HG03097 (cell line): ENCODE results near the gene SGMS1.
"Not testable (repeated sequence)": the region's sequence is repeated elsewhere in the genome, so short reads cannot be mapped to it uniquely, and the experiment has no call there.

Source experiments
- ATAC-seq: cut with Tn5 transposase; IDR thresholded peaks from one replicate; pipeline ENCODE4 v1.9.1; 2021; ENCODE audit not compliant: unreplicated experiment, low FRiP score

Gene SGMS1

GRCh38 chr10:50512743-50513416 is 110.9 kb downstream of the SGMS1 start:
- ATAC-seq, result peak; percentile 39

GRCh38 chr10:50512214-50512595 is 111.6 kb downstream of the SGMS1 start:
- ATAC-seq, result no peak

GRCh38 chr10:50511492-50512213 is 112.1 kb downstream of the SGMS1 start:
- peak; percentile 36 for ATAC-seq

GRCh38 chr10:50510517-50511473 is 113.0 kb downstream of the SGMS1 start:
- no peak for ATAC-seq

GRCh38 chr10:50508315-50509051 is 115.3 kb downstream of the SGMS1 start:
- peak; percentile 57 for ATAC-seq

GRCh38 chr10:50506861-50507573 is 116.7 kb downstream of the SGMS1 start:
- no peak for ATAC-seq

- ATAC-seq, result no peak
Observed at GRCh38 chr10:50504389-50504788, 119.4 kb downstream of the SGMS1 start.

GRCh38 chr10:50503661-50504320 is 120.0 kb downstream of the SGMS1 start:
- no peak for ATAC-seq

- not testable (repeated sequence) for ATAC-seq
Observed at GRCh38 chr10:50503156-50503555, 120.6 kb downstream of the SGMS1 start.

- peak; percentile 47 for ATAC-seq
Observed at GRCh38 chr10:50501924-50502452, 121.8 kb downstream of the SGMS1 start.

- ATAC-seq, result no peak
Observed at GRCh38 chr10:50501478-50501877, 122.3 kb downstream of the SGMS1 start.

GRCh38 chr10:50498465-50498864 is 125.3 kb downstream of the SGMS1 start:
- ATAC-seq, result no peak

- ATAC-seq, result peak; percentile 84
Observed at GRCh38 chr10:50497758-50498157, 126.0 kb downstream of the SGMS1 start.

GRCh38 chr10:50496228-50496627 is 127.5 kb downstream of the SGMS1 start:
- no peak for ATAC-seq

GRCh38 chr10:50490241-50490640 is 133.5 kb downstream of the SGMS1 start:
- ATAC-seq, result no peak

GRCh38 chr10:50484550-50484949 is 139.2 kb downstream of the SGMS1 start:
- not testable (repeated sequence) for ATAC-seq

GRCh38 chr10:50480054-50481007 is 143.4 kb downstream of the SGMS1 start:
- no peak for ATAC-seq
